Tibial nerve (tissue), 4 donors: ENCODE measurements around the gene STMP1. TPM values are rescaled to one million over a fixed set of nuclear protein-coding genes. Genes with fewer than 3 reads are reported as not detected.
"Not testable (repeated sequence)": the region's sequence is repeated elsewhere in the genome, so short reads cannot be mapped to it uniquely, and the experiment has no call there.

ENCODE experiments used
- DNase-seq, 2 donors: peaks; one replicate each; pipeline ENCODE4 v3.0.0-alpha.2; 2019; ENCODE audit warnings: low spot score in 2 of 2
- H3K27ac ChIP-seq, 4 donors: fragments of 200-600 bp; sonication (generic) in 3 of 4; one replicate each; pipeline ENCODE4 v1.5.1; 2017 to 2019; ENCODE audit warnings: mild to moderate bottlenecking in 1 of 4
- H3K27me3 ChIP-seq, 2 donors: fragments of 200-600 bp; sonication (generic) in 1 of 2; one replicate each; pipeline versions ENCODE4 v1.5.1 to v1.6.0; 2017 to 2019
- H3K36me3 ChIP-seq, 3 donors: fragments of 200-600 bp; sonication (generic); one replicate each; pipeline ENCODE4 v1.5.1; 2018 to 2019
- H3K4me1 ChIP-seq, 4 donors: fragments of 200-600 bp; sonication (generic) in 3 of 4; one replicate each; pipeline ENCODE4 v1.5.1; 2017 to 2019
- H3K4me3 ChIP-seq, 4 donors: fragments of 200-600 bp; sonication (generic) in 3 of 4; one replicate each; pipeline ENCODE4 v1.5.1; 2017 to 2019; ENCODE audit warnings: mild to moderate bottlenecking in 1 of 4, moderate library complexity in 1 of 4
- H3K9me3 ChIP-seq, 4 donors: fragments of 200-600 bp; sonication (generic) in 3 of 4; one replicate each; pipeline ENCODE4 v1.5.1; 2017 to 2019
- EP300 ChIP-seq, 2 donors: sonication (generic); formaldehyde crosslinking; IDR thresholded peaks; one replicate each; pipeline ENCODE4 v1.6.1; 2017; ENCODE audit warnings: antibody characterized with exemption in 2 of 2, mild to moderate bottlenecking in 1 of 2
- POLR2A ChIP-seq, 2 donors: fragments of 450-650 bp; IDR thresholded peaks; one replicate each; pipeline ENCODE4 v1.6.1; 2017; ENCODE audit warnings: antibody characterized with exemption in 2 of 2, mild to moderate bottlenecking in 2 of 2, moderate library complexity in 2 of 2
- WGBS, 2 donors: methylation state at CpG; one replicate each; pipeline ENCODE4 v1.1.5; 2018; 5-methylcytosine and 5-hydroxymethylcytosine counted together
- total RNA-seq, 4 donors: library from RNA; depleted of rRNA; stranded (reverse); fragments of >200 nt; gene quantifications; one replicate each; pipeline ENCODE4 v1.1.0, GENCODE V29; 2016
- TF ChIP-seq, protein P1 (sequence below), 5 experiments: fragments of 200-600 bp in 3 of 5; fragments of 450-650 bp in 2 of 5; sonication (generic) in 3 of 5; IDR thresholded peaks; one replicate each; pipeline ENCODE4 v1.5.1; 2016 to 2019; ENCODE audit warnings: antibody characterized with exemption in 5 of 5, mild to moderate bottlenecking in 3 of 5, moderate library complexity in 2 of 5

Gene STMP1
- total RNA-seq, 4 donors from 2014 or later = 17.1 to 23.9 (median 23.3) TPM

DNA sequence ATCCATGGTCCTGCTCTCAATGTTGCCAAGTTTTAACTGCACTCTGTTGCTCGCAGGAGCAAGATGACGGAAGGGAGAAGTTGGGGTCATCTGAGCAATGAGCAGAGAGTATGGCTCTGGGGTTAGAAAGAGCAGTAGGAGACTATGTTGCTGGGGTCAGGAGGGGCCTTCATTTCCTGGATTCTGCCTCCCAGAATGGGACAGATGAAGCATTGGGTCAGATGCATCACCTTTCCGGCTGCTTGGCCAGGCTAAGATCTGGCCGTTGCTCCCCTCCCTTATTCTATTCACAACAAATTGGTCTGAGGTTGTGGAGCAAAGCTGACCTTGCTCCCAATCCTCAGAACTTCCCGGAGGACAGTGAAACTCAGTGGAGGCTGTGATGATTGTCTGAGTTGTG, 22.4 kb downstream of the STMP1 start:
- 63 to 72% methylated on average over 5 of the region's 5 CpGs for WGBS, 2 donors
- TF ChIP-seq, protein P1, sequence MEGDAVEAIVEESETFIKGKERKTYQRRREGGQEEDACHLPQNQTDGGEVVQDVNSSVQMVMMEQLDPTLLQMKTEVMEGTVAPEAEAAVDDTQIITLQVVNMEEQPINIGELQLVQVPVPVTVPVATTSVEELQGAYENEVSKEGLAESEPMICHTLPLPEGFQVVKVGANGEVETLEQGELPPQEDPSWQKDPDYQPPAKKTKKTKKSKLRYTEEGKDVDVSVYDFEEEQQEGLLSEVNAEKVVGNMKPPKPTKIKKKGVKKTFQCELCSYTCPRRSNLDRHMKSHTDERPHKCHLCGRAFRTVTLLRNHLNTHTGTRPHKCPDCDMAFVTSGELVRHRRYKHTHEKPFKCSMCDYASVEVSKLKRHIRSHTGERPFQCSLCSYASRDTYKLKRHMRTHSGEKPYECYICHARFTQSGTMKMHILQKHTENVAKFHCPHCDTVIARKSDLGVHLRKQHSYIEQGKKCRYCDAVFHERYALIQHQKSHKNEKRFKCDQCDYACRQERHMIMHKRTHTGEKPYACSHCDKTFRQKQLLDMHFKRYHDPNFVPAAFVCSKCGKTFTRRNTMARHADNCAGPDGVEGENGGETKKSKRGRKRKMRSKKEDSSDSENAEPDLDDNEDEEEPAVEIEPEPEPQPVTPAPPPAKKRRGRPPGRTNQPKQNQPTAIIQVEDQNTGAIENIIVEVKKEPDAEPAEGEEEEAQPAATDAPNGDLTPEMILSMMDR (IDR thresholded peaks at IDR 0.05) = no peak
- no peak for TF ChIP-seq EP300 (IDR thresholded peaks at IDR 0.05)
- no peak for TF ChIP-seq POLR2A (IDR thresholded peaks at IDR 0.05)
- no peak for DNase-seq
- peaks cover 0 to 56% (median 0%) of the 10 kb centered on the region in 3 donors for H3K36me3 ChIP-seq
- no peak overlapping the region for H3K4me3 ChIP-seq
- H3K27ac ChIP-seq = no peak overlapping the region
- no peaks in the 10 kb centered on the region for H3K9me3 ChIP-seq
- H3K4me1 ChIP-seq = peaks cover 0 to 9% (median 0%) of the 10 kb centered on the region in 4 donors
- no peaks in the 10 kb centered on the region for H3K27me3 ChIP-seq

DNA sequence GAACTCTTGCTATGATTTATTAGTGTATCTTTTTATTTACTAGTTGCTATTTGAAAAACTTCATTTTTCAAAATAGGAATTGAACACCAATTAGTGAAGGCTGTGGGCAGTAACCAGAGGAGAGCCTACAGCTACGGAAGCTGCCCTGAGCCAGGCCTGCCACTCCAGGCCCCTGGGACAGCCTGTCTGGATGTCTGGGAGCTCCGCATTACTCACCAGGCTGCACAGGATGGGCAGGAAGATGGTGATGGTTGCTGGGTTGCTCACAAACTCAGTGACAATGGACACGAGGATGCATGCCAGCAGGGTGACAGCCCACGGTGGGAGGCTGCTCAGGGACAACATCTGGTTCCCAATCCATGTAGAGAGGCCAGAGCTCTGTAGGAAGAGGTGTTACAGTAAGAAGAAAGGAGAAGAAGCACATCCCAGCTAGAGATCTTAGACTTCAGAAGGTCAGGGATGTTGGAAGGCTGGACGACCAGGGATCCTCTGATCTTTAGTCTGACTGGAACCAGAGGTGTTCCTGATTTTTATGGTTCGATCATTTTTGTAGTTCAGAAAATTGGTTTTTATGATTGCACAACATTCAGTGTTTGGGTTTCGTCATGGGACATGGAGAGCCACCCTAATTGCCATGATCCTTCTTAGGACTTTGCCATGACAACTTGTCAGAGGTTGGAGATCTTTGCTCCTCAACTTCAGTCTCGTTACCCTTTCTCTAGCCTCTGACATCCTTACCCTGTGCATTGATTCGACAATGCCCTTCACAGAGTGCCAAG, 23.2 kb downstream of the STMP1 start:
- Histone ChIP-seq H3K27me3 (no peaks in the 10 kb centered on the region), H3K4me3 (no peak overlapping the region), H3K36me3 (peaks cover 0 to 59% (median 0%) of the 10 kb centered on the region in 3 donors), H3K9me3 (no peaks in the 10 kb centered on the region), H3K4me1 (peaks cover 0 to 9% (median 0%) of the 10 kb centered on the region in 4 donors), H3K27ac (no peak overlapping the region)
- no peak for DNase-seq
- TF ChIP-seq, protein P1 (IDR thresholded peaks at IDR 0.05) = no peak
- TF ChIP-seq EP300 (IDR thresholded peaks at IDR 0.05) (no peak), POLR2A (IDR thresholded peaks at IDR 0.05) (no peak)
- WGBS, 2 donors = 81 to 84% methylated on average over 9 of the region's 9 CpGs

DNA sequence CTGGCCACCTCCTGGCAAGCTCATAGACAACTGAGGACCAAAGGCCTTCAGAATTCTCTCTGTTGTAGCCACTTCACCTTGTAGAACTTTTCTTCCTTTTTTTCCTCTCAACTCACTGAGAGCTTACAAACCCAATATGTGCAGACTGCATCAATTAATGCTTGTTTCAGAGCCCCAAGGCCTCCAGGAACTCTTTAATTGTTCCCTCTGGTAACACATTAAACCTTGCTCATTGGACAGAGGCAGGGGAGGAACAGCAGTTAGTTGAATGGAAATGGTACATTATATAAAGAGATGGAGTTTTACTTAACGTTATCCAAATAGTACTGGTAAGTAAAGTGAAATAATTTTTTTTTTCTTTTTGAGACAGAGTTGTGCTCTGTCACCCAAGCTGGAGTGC, 25.2 kb downstream of the STMP1 start:
- TF ChIP-seq EP300 (IDR thresholded peaks at IDR 0.05) (no peak), POLR2A (IDR thresholded peaks at IDR 0.05) (no peak)
- TF ChIP-seq, protein P1 (IDR thresholded peaks at IDR 0.05) = no peak
- no peak overlapping the region for H3K27ac ChIP-seq
- no peak for DNase-seq
- 19 to 33% methylated on average over 1 of the region's 1 CpG for WGBS, 2 donors
- H3K4me3 ChIP-seq = no peak overlapping the region
- H3K27me3 ChIP-seq = no peaks in the 10 kb centered on the region
- H3K36me3 ChIP-seq = peaks cover 0 to 66% (median 0%) of the 10 kb centered on the region in 3 donors
- no peaks in the 10 kb centered on the region for H3K9me3 ChIP-seq
- H3K4me1 ChIP-seq = peaks cover 0 to 9% (median 0%) of the 10 kb centered on the region in 4 donors

DNA sequence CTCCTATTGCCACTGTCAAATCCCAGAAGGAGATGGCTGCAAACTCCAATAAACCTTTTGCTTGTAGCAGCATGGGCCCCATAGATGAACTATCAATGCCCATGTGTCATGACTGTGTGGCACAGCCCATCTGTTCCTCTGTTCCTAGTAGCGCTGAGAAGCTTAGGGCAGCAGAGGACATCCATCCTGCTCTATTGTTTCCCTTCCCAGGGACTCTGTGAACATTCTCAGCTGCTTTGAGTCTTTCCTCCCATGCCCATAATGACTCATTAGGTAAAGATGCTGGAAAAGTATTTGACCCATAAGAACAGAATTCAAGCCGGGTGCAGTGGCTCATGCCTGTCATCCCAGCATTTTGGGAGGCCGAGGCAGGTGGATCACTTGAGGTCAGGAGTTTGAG, 28.3 kb downstream of the STMP1 start:
- Histone ChIP-seq H3K27me3 (no peaks in the 10 kb centered on the region), H3K36me3 (peaks cover 0 to 87% (median 0%) of the 10 kb centered on the region in 3 donors), H3K4me3 (no peak overlapping the region), H3K4me1 (no peaks in the 10 kb centered on the region), H3K9me3 (no peaks in the 10 kb centered on the region), H3K27ac (no peak overlapping the region)
- WGBS, 2 donors = 94 to 98% methylated on average over 3 of the region's 3 CpGs
- TF ChIP-seq POLR2A (IDR thresholded peaks at IDR 0.05) = no peak
- TF ChIP-seq, protein P1 (IDR thresholded peaks at IDR 0.05) = no peak
- no peak for TF ChIP-seq EP300 (IDR thresholded peaks at IDR 0.05)
- DNase-seq = no peak

DNA sequence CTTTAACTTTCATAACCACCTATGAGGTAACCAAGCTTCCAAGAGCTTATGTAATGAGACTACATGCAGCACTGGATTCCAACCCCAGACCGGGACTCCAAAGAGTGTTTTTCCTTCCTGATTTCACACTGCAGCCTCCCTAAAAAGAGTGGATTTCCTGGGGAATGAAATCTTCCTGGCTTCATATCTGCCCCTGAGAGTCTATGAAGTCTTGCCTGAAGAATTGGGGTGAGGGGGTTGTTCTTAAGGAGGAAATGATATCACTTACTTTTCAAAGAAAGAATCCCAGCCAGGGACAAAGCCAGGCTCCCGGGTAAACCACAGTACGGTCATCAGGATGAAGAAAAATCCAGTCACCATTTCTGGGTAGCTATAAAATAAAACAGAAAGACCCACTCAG, 29.7 kb downstream of the STMP1 start:
- Histone ChIP-seq H3K4me3 (no peak overlapping the region), H3K27ac (no peak overlapping the region), H3K27me3 (no peaks in the 10 kb centered on the region), H3K36me3 (peaks cover 0 to 77% (median 0%) of the 10 kb centered on the region in 3 donors), H3K4me1 (no peaks in the 10 kb centered on the region), H3K9me3 (no peaks in the 10 kb centered on the region)
- no peak for DNase-seq
- 59 to 69% methylated on average over 3 of the region's 3 CpGs for WGBS, 2 donors
- TF ChIP-seq, protein P1 (IDR thresholded peaks at IDR 0.05) = no peak
- TF ChIP-seq POLR2A (IDR thresholded peaks at IDR 0.05) = no peak
- no peak for TF ChIP-seq EP300 (IDR thresholded peaks at IDR 0.05)

DNA sequence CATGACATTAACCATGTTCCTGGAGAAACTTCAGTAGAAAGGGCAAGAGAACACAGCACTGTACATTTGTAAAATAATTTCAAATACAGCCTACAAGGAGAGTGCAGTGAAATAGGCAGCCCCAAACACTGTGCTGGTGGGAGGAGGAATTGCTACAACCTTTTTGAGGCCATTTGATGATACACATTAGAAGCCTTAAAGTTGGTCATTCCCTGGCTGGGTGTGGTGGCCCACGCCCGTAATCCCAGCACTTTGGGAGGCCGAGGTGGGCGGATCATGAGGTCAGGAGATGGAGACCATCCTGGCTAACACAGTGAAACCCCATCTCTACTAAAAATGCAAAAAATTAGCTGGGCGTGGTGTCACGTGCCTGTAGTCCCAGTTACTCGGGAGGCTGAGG, 30.3 kb downstream of the STMP1 start:
- 88 to 89% methylated on average over 7 of the region's 7 CpGs for WGBS, 2 donors
- not testable (repeated sequence) for DNase-seq, H3K27me3 ChIP-seq, H3K27ac ChIP-seq, H3K4me3 ChIP-seq, H3K4me1 ChIP-seq, H3K9me3 ChIP-seq
- peaks cover 0 to 72% (median 0%) of the 10 kb centered on the region in 3 donors for H3K36me3 ChIP-seq
